HG02943 (cell line): ENCODE data around the gene RSPH10B.
"Not testable (repeated sequence)": the region's sequence is repeated elsewhere in the genome, so short reads cannot be mapped to it uniquely, and the experiment has no call there.

ENCODE experiments used
- ATAC-seq: cut with Tn5 transposase; IDR thresholded peaks from one replicate; pipeline ENCODE4 v1.9.1; 2021; ENCODE audit warnings: mild to moderate bottlenecking, low read depth, moderate library complexity; ENCODE audit not compliant: unreplicated experiment

Gene RSPH10B

GRCh38 chr7:5930290-5930689 lies 40.2 kb downstream of the RSPH10B start:
- ATAC-seq, result not testable (repeated sequence)

GRCh38 chr7:5926263-5926870 lies 44.1 kb downstream of the RSPH10B start:
- ATAC-seq, result not testable (repeated sequence)

- not testable (repeated sequence) for ATAC-seq
These were observed 45.9 kb downstream of the RSPH10B start for GRCh38 chr7:5924630-5925029.

- ATAC-seq, result not testable (repeated sequence)
These were observed 46.3 kb downstream of the RSPH10B start for GRCh38 chr7:5924180-5924579.

- not testable (repeated sequence) for ATAC-seq
These were observed 54.0 kb downstream of the RSPH10B start for GRCh38 chr7:5916529-5916928.

GRCh38 chr7:5908835-5909234 lies 61.7 kb downstream of the RSPH10B start:
- ATAC-seq, result not testable (repeated sequence)

- not testable (repeated sequence) for ATAC-seq
These were observed 65.8 kb downstream of the RSPH10B start for GRCh38 chr7:5904726-5905125.

- ATAC-seq, result not testable (repeated sequence)
These were observed 67.5 kb downstream of the RSPH10B start for GRCh38 chr7:5903002-5903401.

- peak; percentile 78 for ATAC-seq
These were observed 71.8 kb downstream of the RSPH10B start, which contains the start of gene CCZ1 for GRCh38 chr7:5898480-5899224. Gene CCZ1, plus strand, starts transcription at chr7:5898733. Its CDS starts 67 bp downstream, at chr7:5898800.

- ATAC-seq, result not testable (repeated sequence)
These were observed 73.0 kb downstream of the RSPH10B start for GRCh38 chr7:5897369-5897919.

- ATAC-seq, result no peak
These were observed 78.0 kb downstream of the RSPH10B start for GRCh38 chr7:5892498-5892897.

- ATAC-seq, result not testable (repeated sequence)
These were observed 80.2 kb downstream of the RSPH10B start for GRCh38 chr7:5890244-5890643.

- ATAC-seq, result not testable (repeated sequence)
These were observed 82.5 kb downstream of the RSPH10B start for GRCh38 chr7:5888021-5888420.

- not testable (repeated sequence) for ATAC-seq
These were observed 86.1 kb downstream of the RSPH10B start for GRCh38 chr7:5884431-5884830.

GRCh38 chr7:5880106-5880505 lies 90.4 kb downstream of the RSPH10B start:
- not testable (repeated sequence) for ATAC-seq

- not testable (repeated sequence) for ATAC-seq
These were observed 90.9 kb downstream of the RSPH10B start for GRCh38 chr7:5879591-5879990.
